ENCODE measurements around the gene LCP2.
A peak's percentile ranks its signal among the peaks of the same experiment; 100 is the strongest.

The LCP2 gene

DNA sequence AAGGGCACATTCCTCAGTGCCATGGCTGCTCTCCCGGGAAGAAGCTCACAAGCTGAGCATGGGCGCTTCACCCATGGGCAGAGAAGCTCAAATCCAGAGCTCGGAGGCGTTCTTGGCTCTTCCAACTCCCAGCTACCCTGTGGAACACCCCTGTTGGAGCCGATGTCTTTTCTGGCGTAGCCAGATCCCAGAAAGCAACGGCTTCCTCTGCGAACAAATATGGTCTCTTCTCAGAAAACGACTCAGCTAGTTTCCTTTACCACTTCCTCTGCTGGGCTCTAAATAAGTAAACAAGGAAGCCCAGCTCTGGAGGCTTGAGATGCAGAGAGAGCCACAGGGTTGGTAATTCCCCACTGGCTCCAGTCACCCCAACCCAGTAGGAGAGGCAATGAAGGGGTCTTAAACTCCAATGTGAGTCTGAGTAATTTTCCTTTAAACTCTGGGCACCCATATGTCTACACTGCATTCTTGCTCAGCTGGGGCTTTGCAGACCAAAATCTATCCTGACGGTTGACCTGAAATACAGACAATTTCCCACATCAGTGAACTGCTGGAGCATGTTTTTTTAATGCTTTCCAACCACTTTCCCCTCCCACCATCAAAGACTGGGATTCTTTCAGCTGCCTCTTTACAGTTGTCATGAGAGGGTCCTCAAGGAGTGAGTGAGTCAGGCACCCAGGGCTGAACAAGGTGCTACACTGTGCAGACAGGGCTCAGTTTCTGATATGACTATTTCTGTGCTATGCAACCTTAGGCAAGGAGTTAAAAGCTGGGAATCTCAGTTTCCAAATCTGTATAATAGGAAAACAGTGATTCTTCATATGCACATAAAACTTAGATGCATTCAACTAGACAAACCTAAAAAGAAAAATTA is at the start of gene LCP2:
Gene LCP2 (minus strand): TSS at position 189 of the 874 bp plus-strand sequence. CDS start 166 bp downstream, at position 23.
- peak; percentile 41 for DNase-seq

DNA sequence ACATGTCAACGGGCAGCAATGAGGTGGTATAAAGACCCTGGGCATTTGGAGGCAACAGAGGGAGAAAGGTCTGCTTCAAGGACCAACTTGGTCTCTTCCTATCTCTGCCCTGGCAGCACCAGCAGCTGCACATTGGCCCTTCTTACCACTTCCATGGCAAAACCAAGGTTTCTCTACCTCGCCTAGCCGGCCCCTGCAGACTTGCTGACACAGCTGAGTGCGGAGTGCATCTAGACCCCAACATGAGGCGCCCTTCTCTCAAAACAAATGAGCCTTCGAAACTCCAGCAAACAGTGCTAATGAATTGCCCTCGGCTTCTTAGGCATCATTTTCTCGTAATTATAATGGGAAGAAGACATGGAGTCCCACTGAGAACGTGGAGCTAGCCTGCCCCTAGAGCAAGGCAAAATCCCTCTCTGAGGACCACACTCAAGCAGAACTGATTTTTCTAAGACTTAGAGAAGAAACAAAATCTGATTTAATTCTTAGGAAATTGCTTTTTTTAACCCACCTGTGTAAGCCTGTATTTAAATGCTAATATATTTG is 49.5 kb upstream of the LCP2 start:
- no peak for DNase-seq

DNA sequence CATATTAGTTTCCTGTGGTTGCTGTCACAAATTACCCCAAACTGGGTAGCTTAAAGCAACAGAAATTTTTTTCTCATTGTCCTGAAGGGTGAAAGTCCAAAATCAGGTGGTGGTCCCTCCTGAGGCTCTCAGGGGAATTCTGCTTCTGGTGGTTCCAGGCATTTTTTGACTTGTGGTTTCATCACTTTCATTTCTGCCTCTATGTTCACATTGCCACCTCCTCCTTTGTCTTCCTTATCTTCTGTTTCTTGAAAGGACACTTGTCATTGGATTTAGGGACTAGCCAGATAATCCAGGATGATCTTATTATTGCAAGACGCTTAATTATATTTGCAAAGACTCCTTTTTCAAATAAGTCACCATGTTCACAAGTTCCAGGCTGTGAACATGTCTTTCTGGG is 48.4 kb upstream of the LCP2 start:
- no peak for DNase-seq

DNA sequence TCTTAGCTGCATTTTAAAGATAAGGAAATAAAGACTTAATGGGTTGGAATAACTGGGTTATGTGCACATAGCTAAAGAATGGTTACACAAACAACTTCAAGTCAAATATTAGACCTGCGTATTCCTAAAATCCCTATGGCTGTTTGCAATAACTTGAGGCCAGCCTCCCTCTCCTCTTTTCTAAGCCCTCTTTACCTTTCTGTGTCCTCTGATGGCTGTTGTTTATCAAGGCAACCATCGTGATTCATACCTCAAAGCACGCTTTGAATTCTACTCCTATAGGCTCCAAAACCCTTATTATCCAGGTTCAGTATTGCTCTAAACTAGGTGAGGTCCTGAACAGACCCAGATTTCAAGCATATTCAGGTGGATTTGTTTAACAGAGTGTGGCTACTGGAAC is 45.6 kb upstream of the LCP2 start:
- DNase-seq: no peak

DNA sequence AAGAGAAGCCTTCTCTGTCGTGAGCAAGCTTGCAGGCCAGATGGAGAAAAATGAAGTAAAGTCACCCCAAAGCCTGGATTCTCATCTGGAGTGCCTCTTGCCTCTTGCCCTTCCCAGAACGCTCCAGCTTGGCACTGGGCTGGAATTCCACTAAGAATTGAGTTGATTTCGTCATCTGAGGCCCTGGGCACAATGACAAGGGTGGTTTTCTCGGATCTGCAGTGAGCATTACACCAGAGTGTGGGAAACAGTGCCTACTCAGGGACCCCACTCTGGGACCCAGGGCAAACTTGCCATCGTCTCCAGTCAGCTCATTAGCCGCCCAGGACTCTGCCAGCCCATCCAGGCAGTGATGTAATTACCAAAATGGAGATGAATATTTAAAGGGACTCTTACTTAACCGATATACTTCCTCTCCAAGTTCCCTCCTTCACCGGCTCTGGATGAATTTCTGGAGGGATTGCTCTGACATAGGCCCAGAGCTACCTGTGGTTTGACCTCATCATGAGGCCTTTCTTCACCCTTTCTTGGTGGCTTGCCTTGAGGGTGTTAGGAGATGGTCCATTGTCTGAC is 44.7 kb upstream of the LCP2 start:
- DNase-seq: no peak

DNA sequence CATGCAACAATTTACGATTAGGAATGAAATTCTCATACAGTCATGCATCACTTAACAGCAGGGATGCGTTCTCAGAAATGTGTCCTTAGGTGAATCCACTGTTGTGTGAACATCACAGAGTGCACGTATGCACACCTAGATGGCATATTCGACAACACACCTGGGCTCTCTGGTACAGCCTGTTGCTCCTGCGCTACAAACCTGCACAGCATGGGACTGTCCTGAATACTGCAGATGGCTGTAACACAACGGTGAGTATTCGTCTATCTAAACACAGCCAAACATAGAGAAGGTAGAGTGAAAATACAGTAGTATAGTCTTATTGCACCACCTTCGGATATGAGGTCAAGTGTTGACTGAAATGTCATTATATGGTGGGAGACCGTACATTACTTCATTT is 44.0 kb upstream of the LCP2 start:
- DNase-seq: no peak

DNA sequence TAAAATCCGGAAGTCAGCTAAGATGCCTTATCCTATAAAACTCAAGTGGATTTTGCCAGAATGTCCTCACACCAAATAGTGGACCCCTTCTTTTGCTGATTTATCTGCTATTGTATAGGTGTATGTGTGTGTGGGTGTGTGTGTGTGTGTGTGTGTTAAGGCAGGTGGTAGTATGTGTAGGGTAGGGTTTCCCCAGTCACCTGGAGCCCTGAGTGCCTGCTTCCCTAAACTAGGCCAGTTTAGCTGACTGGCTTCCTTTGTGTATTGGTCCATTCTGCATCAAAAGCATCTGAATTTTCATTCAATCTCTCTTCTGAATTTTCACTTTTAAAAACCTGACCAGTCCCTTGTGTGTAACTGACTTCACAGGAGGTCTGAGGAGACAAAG is 42.2 kb upstream of the LCP2 start:
- DNase-seq: no peak

DNA sequence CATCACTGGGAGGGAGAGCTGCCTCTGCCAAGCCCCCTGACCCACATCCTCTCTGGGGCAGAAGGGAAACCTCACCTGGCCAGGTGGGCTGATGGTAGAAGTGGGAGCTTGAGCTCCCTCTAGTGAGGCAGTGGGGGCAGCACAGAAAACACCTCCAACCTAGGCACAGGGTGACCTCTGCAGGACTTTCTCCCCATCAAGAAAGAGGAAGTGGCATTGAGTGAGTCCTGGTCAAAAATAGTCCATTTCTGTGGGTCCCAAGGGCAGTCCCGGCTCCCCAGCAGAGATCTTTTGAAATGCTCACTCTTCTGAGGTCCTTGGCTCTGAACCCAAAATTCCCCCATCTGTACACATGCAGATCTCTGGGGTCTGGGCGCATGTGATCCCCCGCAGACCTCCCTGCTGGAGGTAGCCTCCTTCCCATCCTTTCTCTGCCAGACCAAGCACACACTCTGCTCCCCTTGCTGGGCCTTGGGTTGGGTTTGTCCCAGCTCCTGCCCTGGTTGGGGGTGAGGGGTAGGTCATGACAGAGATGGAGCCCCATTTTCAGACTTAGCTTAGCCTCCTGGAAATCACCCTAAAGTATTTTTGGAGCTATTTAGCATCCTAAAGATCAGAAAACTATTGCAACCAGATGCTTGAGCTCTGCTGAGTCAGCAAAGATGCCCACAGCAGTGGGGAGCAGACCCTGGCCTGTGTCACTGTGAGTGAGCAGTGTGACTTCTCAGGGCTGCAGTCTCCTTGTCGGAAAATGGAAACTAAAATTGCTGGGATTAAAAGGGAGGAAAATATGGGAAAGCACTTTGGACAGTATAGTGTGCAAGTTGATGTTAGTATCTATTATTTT is 41.6 kb upstream of the LCP2 start:
- DNase-seq: peak; percentile 51

DNA sequence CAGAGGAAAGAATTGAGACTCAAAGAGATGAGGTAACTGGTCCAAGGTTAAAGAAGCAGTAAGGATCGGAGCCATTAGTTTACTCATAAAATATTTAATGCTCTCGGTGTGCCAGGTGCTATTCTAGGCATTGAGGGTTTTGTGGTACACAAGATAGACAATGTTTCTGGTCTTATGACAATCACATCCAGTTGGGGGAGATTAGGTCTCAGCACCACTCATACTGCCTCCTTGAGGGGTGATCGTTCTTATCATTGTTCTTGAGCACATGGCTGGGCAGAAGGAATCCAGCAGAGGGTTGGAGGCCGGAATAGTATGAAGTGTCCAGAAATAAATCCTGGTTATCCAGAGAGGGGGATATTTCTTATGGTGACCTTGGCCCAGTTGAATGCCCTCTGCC is 40.7 kb upstream of the LCP2 start:
- no peak for DNase-seq

DNA sequence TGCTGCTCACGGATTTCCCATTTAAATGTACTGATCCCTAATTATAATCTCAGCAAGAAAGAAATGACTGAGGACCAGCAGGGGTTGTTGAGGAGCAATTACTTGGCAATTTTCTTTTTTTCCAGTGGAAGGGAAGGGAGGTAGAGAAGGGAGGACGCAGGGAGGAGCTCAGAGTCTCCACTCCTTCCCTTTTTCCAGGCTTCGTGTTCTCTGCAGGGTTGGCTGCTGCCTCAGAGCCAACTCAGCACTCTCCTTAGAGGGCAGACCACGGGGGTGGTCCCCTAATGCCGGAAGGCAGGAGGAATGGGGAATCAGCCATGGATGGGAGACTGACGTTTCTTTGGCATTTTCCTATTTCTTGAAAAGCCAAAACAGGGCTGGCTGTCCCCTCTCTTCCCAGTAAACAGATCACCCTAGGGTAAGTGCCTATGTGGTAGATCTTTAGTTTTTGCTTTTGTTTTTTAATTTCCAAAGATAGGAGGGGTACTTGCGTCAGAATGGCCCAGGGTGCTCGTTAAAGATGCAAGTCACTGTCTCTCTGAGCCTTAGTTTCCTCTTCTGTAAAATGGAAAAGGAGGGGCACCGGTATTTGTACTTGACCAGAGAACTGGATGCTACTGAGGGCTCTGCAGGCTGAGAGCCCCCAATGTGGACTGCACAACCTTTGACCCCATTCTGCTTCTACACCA is 39.6 kb upstream of the LCP2 start:
- no peak for DNase-seq

DNA sequence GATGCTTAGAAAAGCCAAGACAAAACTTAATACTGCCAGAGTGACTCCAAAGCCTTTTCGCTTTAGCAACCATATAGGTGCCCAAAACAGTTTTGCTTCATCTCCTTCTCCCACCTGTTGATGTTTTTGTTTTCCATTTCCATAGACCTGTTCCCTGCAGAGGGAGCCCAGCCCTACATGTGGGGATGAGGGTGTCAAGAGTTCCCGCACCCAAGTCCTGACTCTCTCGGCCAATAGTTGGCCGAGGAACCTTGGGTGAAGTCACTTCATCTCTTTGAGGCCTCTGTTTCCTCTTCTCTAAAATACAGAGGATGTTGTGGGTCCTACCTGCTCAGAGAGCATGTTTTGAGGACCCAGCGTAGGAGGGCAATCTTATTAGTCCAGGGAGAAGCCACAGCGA is 38.5 kb upstream of the LCP2 start:
- DNase-seq: no peak

DNA sequence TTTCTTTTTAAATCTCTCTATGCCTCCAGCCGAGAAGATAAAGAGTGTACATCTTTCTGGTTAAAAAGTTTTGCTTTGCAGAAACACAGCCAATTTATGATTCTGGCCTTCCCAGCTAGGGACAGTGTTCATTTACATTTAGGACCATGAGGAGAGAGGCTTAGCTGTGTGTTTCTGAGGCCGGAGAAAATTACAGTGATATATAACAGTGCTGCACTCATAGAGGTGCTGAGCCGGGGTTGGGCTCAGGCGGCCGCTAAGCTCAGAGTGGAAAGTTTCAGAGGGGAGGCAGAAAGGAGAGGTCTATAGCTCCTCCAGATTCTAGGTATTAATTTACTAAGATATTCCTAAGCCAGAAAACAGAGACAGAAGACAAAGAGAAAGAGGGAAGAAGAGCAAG is 37.0 kb upstream of the LCP2 start:
- no peak for DNase-seq

DNA sequence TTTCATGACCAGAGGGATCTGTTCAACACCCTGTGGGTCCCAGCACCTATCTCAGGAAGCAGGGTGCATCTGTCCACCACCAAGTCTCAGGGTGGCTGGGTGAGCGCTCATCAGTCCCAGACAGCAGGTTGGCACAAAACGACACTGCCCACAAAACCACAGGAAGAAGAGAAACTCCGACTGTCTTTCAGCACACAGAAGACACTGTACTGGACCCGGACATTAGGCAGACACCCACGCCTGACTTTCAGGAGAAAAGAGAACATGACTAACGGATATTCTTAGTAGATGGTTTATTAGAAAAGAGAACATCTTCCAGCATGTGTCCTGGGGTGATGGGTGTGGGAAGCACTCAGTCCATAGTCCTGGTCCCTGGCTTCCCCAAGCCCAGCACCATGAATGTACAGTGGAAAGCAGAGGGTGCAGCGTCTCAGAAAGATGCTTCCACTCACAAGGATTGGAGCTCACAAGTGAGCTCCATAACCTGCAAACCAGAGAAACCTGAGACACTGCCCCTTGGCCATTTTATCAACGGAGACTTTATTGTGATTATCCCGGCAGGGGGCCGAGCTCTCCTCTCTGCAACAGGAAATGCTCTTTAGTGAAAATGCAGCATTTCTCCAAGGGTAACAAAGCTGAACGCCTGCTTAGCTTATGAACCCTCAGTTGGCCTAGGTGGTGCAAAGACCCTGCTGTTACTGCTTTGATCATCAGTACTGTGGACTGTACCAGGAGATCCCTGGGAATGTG is 35.8 kb upstream of the LCP2 start:
- DNase-seq: peak; percentile 60

DNA sequence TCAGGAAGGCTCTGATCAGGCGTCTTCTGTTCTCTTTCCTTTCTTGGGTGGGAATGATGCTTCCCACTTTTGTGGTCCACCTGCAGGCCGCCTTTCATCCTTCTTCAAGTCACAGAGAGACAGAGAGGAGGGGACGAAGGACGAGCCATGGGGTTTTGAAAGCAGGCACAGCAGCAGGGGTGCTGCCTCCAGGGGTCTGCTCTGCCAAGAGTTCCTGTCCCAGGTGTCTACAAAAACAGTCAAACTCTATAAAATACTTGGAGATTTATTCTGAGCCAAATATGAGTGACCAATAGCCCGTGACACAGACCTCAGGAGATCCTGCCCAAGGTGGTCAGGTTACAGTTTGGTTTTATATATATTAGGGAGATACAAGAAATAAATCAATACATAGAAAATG is 34.5 kb upstream of the LCP2 start:
- no peak for DNase-seq

DNA sequence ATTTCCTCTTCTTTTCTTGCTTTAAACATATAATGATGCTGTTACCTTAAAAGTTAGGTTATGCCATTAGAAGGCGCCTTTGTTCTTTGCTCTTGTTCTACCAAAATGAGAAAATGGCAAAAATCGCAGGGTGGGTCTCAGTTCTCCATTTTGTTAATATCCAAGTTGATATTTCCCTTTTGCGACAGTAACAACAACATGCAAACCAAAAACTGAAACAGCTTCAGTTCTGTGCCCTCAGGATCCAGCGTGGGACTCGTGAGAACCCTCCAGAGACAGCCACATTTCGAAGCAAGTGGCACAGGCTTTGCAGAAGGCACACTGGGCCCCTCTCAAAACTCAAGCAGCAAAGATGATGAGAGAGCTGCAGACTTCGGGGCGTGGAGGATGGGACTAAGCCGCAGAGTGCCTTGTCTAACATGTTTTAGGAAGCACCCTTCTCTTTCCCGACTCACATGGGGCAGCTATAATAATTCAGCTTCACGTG is 33.0 kb upstream of the LCP2 start:
- DNase-seq: peak; percentile 32

DNA sequence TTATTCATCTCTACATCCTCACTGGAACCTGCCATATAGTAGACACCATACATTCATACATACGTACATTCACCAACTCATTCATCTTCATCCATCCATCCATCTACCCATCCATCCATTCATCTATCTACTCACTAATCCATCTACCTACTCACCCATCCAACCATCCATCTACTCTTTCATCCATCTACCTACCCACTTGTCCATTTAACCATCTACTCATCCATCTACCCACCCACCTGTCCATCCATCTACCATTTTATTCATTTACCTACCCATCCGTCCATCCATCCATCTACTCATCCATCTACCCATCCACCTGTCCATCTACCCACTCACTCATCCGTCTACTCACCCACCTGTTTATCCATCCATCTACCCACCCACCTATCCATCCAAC is 31.9 kb upstream of the LCP2 start:
- no peak for DNase-seq

DNA sequence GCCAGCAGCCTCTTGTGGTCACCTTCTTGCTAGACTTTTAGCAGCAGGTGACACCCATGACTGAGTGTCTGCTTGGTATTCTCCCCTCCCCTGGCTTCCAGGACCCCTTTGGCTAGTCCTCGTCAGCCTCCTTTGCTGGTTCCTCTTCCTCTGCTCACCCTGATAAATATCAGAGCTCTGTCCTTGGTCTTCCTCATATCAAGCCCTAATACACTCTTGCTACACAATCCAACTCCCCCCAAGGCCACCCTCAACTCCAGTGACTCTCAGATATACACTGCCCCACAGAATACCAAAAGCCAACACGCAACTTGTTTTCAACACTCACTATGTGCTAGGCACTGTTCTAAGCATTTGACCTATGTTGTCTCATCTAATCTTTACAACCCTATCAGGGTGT is 30.3 kb upstream of the LCP2 start:
- no peak for DNase-seq

DNA sequence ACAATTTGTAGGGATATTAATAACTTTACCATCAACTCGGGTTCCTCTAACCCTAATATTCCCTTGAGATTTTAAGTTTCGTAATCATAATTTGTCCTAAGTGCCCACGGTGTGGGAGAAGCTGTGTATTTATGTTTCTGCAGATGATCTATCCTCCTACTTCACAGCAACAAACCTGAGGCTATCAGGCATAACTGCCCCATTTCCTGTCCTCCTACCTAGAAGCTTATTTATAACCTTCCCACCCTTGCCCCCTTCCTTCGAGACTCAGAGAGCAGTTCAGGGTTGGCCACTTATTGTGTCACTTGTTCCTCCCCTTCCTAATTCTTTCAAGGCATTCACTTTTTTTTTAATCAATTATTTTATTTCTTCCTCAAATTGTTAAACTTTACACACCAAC is 29.6 kb upstream of the LCP2 start:
- no peak for DNase-seq

DNA sequence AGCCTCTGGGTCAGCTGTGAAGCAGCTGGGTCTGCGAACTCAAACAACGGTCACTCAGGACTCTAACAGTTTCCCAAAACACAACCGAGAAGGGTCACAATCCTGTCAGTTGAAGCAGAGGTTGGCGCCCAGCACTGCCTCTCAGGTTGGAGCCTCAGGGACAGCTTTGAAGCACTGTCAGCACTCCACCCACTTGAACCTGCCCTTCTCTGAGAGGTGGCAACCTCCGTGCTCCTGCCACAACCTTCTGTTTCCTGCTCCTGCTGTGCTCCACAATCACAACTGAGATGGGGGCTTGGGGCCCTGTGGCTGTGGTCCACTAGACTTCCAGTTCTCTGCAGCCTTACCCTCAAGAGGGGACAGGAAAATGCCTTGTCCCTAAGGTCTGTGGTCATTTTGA is 21.7 kb upstream of the LCP2 start:
- DNase-seq: no peak

DNA sequence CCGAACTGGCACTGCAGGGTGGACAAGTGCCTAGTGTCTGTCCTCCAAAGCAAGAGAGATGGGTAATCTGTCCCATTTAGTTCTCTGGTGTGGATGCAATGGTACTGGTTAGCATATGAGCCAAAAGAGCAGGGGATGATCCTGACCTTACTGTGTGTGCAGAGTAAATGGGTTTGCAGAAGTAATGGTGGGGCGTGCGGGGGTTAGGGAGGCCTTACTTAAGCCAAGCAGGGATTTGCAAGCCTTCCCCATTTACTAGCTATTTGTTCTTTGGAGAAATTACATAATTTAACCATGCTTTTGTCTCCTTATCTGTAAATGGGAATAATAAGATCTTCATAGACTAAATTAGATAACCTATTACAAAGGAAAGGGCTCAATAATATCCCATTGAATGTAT is 19.9 kb upstream of the LCP2 start:
- no peak for DNase-seq

DNA sequence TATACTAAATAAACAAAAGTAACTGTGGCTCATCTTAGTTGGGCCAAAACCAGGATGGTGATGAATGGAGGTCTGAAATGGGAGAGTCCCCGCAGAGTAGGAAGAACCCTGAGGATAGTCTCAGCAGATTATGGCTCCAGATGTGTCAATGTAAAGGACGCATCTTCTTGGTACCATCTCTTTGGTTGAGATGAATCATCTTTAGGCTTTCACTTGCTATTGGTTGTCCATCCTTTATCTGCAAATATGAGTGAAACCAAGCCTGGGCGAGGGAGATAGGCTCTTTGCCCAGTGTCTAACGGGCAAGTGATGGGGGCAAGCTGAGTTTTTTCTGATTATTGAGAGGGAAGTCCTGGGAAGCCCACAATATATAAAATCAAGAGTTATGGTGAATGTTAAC is 19.4 kb upstream of the LCP2 start:
- DNase-seq: no peak

DNA sequence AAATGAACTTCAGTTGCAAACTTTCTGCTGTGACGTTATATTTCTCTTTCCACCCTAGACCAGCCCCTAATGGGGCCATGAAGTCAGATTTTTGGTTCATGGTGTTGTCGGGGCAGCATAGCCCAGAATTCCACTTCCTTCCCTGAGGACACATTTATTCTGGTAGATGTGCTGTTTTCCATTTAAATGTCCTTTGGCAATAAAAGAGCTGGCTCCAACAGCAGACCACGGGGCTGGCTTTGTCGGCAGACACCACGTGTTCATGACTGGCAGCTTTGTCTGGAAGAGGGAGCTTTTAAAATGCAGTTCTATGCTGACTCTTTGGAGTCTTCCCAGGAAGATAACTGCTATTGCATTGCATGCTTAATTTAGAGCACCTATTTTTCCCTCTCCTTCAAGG is 17.6 kb upstream of the LCP2 start:
- DNase-seq: no peak
